OCI-LY7 (cell line): ENCODE results near the gene DALRD3. TPM values are rescaled to one million over a fixed set of nuclear protein-coding genes. Genes with fewer than 3 reads are reported as not detected.

Experiments
- BruUV-seq: library from RNA; stranded (reverse); fragments of 400-500 nt; replicated peaks from 2 replicates; lab custom pipeline; 2021; lab: Mats Ljungman, UMichigan
- CTCF ChIA-PET: fragments of 300-600 bp; sonication (Branson Sonifier 250); formaldehyde crosslinking; loops from one replicate; lab custom pipeline; 2022; ENCODE audit warnings: antibody characterized with exemption; ENCODE audit not compliant: unreplicated experiment; lab: Charles Lee
- POLR2A ChIA-PET: fragments of 300-600 bp; sonication (Branson Sonifier 250); formaldehyde crosslinking; loops from one replicate; lab custom pipeline; 2022; ENCODE audit warnings: antibody characterized with exemption; lab: Charles Lee
- DNase-seq: peaks from one replicate; pipeline ENCODE4 v3.0.0-alpha.2; 2015; ENCODE audit warnings: low spot score
- H2AFZ ChIP-seq: fragments of 200-600 bp; sonication (generic), shearing (Covaris generic); 2 replicates; pipeline ENCODE4 v1.6.1; 2014; ENCODE audit warnings: mild to moderate bottlenecking, antibody characterized with exemption, low read length, moderate library complexity
- H3K27ac ChIP-seq: fragments of 200-600 bp; sonication (generic); 2 replicates; pipeline ENCODE4 v1.5.1; 2014; ENCODE audit warnings: mixed run types, low read depth, mild to moderate bottlenecking, moderate library complexity, low read length, inconsistent platforms; ENCODE audit not compliant: poor library complexity, severe bottlenecking
- H3K36me3 ChIP-seq: fragments of 200-600 bp; sonication (generic); 2 replicates; pipeline ENCODE4 v1.6.1; 2014; ENCODE audit warnings: mild to moderate bottlenecking, antibody characterized with exemption, low read length, moderate library complexity, mixed read lengths; ENCODE audit not compliant: insufficient read depth
- H3K4me1 ChIP-seq: fragments of 200-600 bp; sonication (generic); 2 replicates; pipeline ENCODE4 v1.5.1; 2014; ENCODE audit warnings: mild to moderate bottlenecking, low read length; ENCODE audit not compliant: insufficient read depth, poor library complexity, severe bottlenecking
- H3K4me2 ChIP-seq: fragments of 200-600 bp; sonication (generic); 2 replicates; pipeline ENCODE4 v1.6.1; 2014; ENCODE audit warnings: mild to moderate bottlenecking, low read length
- H3K4me3 ChIP-seq: fragments of 200-600 bp; sonication (generic); 2 replicates; pipeline ENCODE4 v1.5.1; 2014; ENCODE audit warnings: mild to moderate bottlenecking, low read depth, low read length; ENCODE audit not compliant: poor library complexity, severe bottlenecking
- H3K79me2 ChIP-seq: fragments of 200-600 bp; sonication (generic); 2 replicates; pipeline ENCODE4 v1.6.1; 2016; ENCODE audit warnings: low read depth, mild to moderate bottlenecking, low read length, moderate library complexity, mixed read lengths; ENCODE audit not compliant: insufficient read depth
- H3K9me2 ChIP-seq: fragments of 200-600 bp; sonication (generic); 2 replicates; pipeline ENCODE4 v1.6.1; 2016; ENCODE audit warnings: mild to moderate bottlenecking, low read length, mixed read lengths; ENCODE audit not compliant: insufficient read depth
- H3K9me3 ChIP-seq: fragments of 200-600 bp; sonication (generic); 2 replicates; pipeline ENCODE4 v1.6.1; 2014; ENCODE audit warnings: mild to moderate bottlenecking, mixed run types, low read length, mixed read lengths
- H4K20me1 ChIP-seq: fragments of 200-600 bp; sonication (generic); 2 replicates; pipeline ENCODE4 v1.6.1; 2014; ENCODE audit warnings: mild to moderate bottlenecking, antibody characterized with exemption, low read length, moderate library complexity, mixed read lengths; ENCODE audit not compliant: insufficient read depth
- EZH2phosphoT487 ChIP-seq: fragments of 200-600 bp; sonication (generic); IDR thresholded peaks from 2 replicates; pipeline ENCODE4 v1.6.1; 2018; ENCODE audit warnings: low read depth, borderline replicate concordance, mild to moderate bottlenecking, mixed run types, antibody characterized with exemption, low read length, moderate library complexity, mixed read lengths
- intact Hi-C: fragments of 100-400 bp; cut with micrococcal nuclease; formaldehyde crosslinking; loops from one replicate; pipeline ENCODE4 v1.10.0; 2022; ENCODE audit not compliant: unreplicated experiment
- total RNA-seq, 2 experiments: library from RNA; depleted of rRNA in 1 of 2; stranded (reverse); fragments of >200 nt in 1 of 2; shearing (Covaris generic) in 1 of 2; gene quantifications; 2 replicates each; pipeline ENCODE4 v1.2.3, GENCODE V29; 2014 to 2022
- TF ChIP-seq, protein P1 (sequence below): fragments of 200-600 bp; sonication (generic); conservative IDR thresholded peaks from 2 replicates; pipeline ENCODE4 v1.5.1; 2014; ENCODE audit warnings: mild to moderate bottlenecking, antibody characterized with exemption, low read length, moderate library complexity, mixed read lengths

Gene DALRD3
- total RNA-seq, 2 experiments from 2014 or later = 35.0 to 36.2 TPM

DNA sequence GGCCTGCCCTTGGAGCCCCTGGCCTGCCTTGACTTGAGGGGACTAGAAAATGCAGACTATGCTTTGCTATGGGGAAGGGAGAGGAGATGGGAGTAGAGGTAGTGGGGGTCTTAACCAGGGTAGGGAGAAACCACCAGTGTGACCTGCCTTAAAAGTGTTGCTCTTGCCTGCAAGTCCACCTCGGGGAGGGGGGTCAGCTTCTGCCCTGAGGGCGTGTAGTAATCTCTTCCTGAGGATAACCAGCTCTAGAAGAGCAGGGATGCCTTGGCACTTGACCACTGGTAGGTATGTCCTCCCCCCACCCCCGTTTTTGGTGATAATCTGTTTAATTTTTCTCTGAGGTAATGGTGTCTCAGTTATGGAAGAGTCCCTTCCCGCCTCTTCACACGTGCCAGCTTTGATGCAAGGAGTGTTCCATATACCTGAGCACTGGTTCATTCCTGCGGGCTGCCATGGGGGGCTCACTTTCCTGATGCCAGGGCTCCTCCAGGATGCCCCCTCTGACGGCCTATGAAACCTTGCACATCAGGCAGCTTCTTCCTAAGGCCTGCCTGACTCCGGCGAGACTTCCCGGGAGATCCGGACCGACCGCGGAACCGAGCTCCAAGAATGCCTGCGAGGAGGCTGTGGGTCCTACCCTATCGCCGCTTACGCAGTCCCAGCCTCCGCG, 29.1 kb downstream of the DALRD3 start:
- Histone ChIP-seq H3K4me1 (peaks cover 27% of the 10 kb centered on the region), H3K4me3 (peak overlapping the region; percentile 84), H3K27ac (peak overlapping the region; percentile 46), H3K9me3 (no peaks in the 10 kb centered on the region), H3K9me2 (no peaks in the 10 kb centered on the region), H4K20me1 (no peaks in the 10 kb centered on the region), H2AFZ (peak overlapping the region; percentile 83), H3K36me3 (peaks cover 17% of the 10 kb centered on the region; the same call in 1 of the 2 replicates), H3K4me2 (peak overlapping the region; percentile 97), H3K79me2 (no peaks in the 10 kb centered on the region; the same call in 1 of the 2 replicates)
- POLR2A ChIA-PET = interaction anchor here (0.6 to 2.9 kb wide), 6 partner anchors 18 to 40 kb away, joined by 3 to 15 read pairs (median 6); partner anchors contain the start of genes NDUFAF3 and WDR6
- CTCF ChIA-PET = interaction anchor here (0.6 to 1.4 kb wide), 3 partner anchors 18 to 357 kb away, joined by 3 to 7 read pairs (median 3); partner anchors contain the start of gene WDR6
- no peak for TF ChIP-seq EZH2phosphoT487
- TF ChIP-seq, protein P1, sequence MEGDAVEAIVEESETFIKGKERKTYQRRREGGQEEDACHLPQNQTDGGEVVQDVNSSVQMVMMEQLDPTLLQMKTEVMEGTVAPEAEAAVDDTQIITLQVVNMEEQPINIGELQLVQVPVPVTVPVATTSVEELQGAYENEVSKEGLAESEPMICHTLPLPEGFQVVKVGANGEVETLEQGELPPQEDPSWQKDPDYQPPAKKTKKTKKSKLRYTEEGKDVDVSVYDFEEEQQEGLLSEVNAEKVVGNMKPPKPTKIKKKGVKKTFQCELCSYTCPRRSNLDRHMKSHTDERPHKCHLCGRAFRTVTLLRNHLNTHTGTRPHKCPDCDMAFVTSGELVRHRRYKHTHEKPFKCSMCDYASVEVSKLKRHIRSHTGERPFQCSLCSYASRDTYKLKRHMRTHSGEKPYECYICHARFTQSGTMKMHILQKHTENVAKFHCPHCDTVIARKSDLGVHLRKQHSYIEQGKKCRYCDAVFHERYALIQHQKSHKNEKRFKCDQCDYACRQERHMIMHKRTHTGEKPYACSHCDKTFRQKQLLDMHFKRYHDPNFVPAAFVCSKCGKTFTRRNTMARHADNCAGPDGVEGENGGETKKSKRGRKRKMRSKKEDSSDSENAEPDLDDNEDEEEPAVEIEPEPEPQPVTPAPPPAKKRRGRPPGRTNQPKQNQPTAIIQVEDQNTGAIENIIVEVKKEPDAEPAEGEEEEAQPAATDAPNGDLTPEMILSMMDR = no peak
- intact Hi-C loops = loop anchor here (2.0 kb wide), 1 partner anchor 32 kb away; no protein-coding TSS in a partner anchor
- TSS peak; percentile 56 for BruUV-seq
- peak; percentile 24 for DNase-seq

GRCh38 chr3:48985831-48986376, 32.5 kb downstream of the DALRD3 start:
- Histone ChIP-seq H3K9me2 (no peaks in the 10 kb centered on the region), H3K9me3 (no peaks in the 10 kb centered on the region), H3K36me3 (peaks cover 51% of the 10 kb centered on the region), H3K4me1 (peaks cover 16% of the 10 kb centered on the region), H3K4me2 (no peak overlapping the region), H4K20me1 (no peaks in the 10 kb centered on the region), H3K27ac (no peak overlapping the region), H2AFZ (no peak overlapping the region), H3K4me3 (no peak overlapping the region), H3K79me2 (no peaks in the 10 kb centered on the region; the same call in 1 of the 2 replicates)
- CTCF ChIA-PET = no interaction called here
- TF ChIP-seq EZH2phosphoT487 = no peak
- TF ChIP-seq, protein P1 = no peak
- no TSS peak for BruUV-seq
- POLR2A ChIA-PET = no interaction called here
- DNase-seq = no peak
- intact Hi-C loops = no loop called here

DNA sequence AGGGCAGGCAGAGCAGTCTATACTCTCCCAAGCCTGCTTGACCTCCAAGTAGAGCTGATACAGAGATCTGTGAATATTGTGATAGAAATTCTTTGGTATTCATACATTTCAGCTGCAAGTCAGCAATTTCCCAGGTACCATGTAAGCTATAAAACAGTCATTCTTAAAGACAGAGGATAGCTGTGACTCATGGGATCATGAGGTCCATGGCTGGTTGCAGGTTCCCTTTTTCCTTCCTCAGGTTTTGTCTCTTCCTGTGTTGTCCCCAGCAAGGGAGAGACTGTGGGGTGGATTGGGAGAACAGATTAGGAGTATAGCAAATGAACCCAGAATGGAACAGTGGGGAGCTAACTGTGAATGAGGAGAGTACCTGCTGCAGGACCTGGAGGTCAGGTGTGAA, 33.7 kb downstream of the DALRD3 start:
- intact Hi-C loops = no loop called here
- H3K79me2 ChIP-seq = no peaks in the 10 kb centered on the region; the same call in 1 of the 2 replicates
- H3K4me1 ChIP-seq = peaks cover 9% of the 10 kb centered on the region
- BruUV-seq = no TSS peak
- POLR2A ChIA-PET = interaction anchor here (0.7 kb wide), 1 partner anchor 24 kb away, joined by 3 read pairs; no protein-coding TSS in a partner anchor
- peaks cover 62% of the 10 kb centered on the region for H3K36me3 ChIP-seq
- H4K20me1 ChIP-seq = no peaks in the 10 kb centered on the region
- H3K27ac ChIP-seq = no peak overlapping the region
- H3K9me3 ChIP-seq = no peaks in the 10 kb centered on the region
- H3K4me3 ChIP-seq = no peak overlapping the region
- no peak overlapping the region for H2AFZ ChIP-seq
- DNase-seq = no peak
- H3K4me2 ChIP-seq = no peak overlapping the region
- no peak for TF ChIP-seq EZH2phosphoT487
- TF ChIP-seq, protein P1 = no peak
- no peaks in the 10 kb centered on the region for H3K9me2 ChIP-seq
- CTCF ChIA-PET = no interaction called here
